ENCODE results near the gene CD47.

The CD47 gene

GRCh38 chr3:108062051-108062450 lies 28.8 kb downstream of the CD47 start:
- no peak for TF ChIP-seq CTCF (IDR thresholded peaks at IDR 0.05; ENCODE audit: low read depth, low read length, missing control alignments)
- in situ Hi-C loops (cut with HindIII; ENCODE audit: low sequenced_read_pairs), result no loop called here
- no peak overlapping the region for H3K4me3 ChIP-seq (ENCODE audit: low read depth, low read length)
- no peak for DNase-seq (ENCODE audit: low read depth)

DNA sequence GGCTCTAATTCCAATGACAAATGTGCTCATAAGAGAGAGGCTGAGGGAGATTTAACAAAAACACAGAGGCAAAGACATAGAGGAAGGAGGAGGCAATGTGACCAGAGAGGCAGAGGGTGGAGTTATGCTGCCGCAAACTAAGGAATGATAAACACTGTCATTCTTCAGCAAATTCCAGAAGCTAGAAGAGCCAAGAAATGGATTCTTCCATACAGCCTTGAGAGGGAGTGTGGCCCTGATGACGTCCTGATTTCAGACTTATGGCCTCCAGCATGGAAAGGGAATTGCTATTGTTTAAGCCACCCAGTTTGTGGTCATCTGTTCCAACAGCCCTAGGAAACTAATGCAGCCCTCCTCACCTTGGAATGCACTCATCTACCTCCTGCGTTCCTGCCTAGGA lies 30.5 kb downstream of the CD47 start:
- no peak for DNase-seq (ENCODE audit: low read depth)
- H3K4me3 ChIP-seq (ENCODE audit: low read depth, low read length), result no peak overlapping the region
- no peak for TF ChIP-seq CTCF (IDR thresholded peaks at IDR 0.05; ENCODE audit: low read depth, low read length, missing control alignments)
- in situ Hi-C loops (cut with HindIII; ENCODE audit: low sequenced_read_pairs), result no loop called here

DNA sequence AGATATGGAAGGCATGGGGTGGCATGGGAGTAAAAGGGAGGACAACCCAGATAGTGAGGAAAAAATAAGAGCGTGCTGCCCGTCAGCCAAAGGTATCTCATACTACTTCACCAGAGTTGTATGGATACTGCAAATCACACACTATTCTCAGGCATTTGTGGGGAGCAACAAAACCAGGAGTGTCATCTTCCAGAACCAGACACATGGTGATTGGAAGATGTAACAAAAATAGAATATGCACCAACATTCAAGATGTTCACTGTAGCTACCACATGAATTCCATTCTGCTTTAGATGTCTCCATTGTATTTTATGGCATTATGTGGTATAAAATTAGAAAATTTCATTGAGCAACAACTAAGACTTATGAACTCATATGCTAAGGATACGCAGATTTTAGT lies 34.9 kb downstream of the CD47 start:
- TF ChIP-seq CTCF (IDR thresholded peaks at IDR 0.05; ENCODE audit: low read depth, low read length, missing control alignments), result no peak
- in situ Hi-C loops (cut with HindIII; ENCODE audit: low sequenced_read_pairs), result no loop called here
- H3K4me3 ChIP-seq (ENCODE audit: low read depth, low read length), result no peak overlapping the region
- DNase-seq (ENCODE audit: low read depth), result no peak

- in situ Hi-C loops (cut with HindIII; ENCODE audit: low sequenced_read_pairs), result no loop called here
- H3K4me3 ChIP-seq (ENCODE audit: low read depth, low read length), result no peak overlapping the region
- no peak for TF ChIP-seq CTCF (IDR thresholded peaks at IDR 0.05; ENCODE audit: low read depth, low read length, missing control alignments)
- no peak for DNase-seq (ENCODE audit: low read depth)
These were observed 35.9 kb downstream of the CD47 start for GRCh38 chr3:108054935-108055334.

GRCh38 chr3:108053483-108053882 lies 37.3 kb downstream of the CD47 start:
- TF ChIP-seq CTCF (IDR thresholded peaks at IDR 0.05; ENCODE audit: low read depth, low read length, missing control alignments), result no peak
- in situ Hi-C loops (cut with HindIII; ENCODE audit: low sequenced_read_pairs), result no loop called here
- DNase-seq (ENCODE audit: low read depth), result no peak
- H3K4me3 ChIP-seq (ENCODE audit: low read depth, low read length), result no peak overlapping the region

DNA sequence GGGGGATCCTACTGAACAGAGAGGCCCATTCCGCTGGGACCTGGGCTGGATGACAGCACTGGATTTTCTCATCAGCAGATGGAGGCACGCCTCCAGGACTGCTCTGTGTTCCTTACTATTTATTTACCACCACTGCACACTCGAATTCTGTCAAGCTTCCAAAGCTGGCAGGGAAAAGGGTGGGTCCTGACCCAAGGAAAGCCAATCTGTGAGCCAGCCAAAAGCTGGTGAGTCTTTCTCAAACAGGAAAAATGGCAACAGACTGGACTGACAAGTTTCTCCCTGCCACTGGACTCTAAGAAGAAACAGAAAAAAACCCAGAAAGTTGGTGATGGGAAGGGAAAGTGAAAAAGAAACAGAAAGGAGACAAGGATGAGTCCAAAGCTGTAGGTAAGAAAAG lies 37.8 kb downstream of the CD47 start:
- DNase-seq (ENCODE audit: low read depth), result no peak
- in situ Hi-C loops (cut with HindIII; ENCODE audit: low sequenced_read_pairs), result no loop called here

More for the DNA sequence above, 37.8 kb downstream of the CD47 start:
- no peak overlapping the region for H3K4me3 ChIP-seq (ENCODE audit: low read depth, low read length)
- TF ChIP-seq CTCF (IDR thresholded peaks at IDR 0.05; ENCODE audit: low read depth, low read length, missing control alignments), result no peak

All from astrocyte of the cerebellum (primary cell).